Liver (tissue), 9 donors: ENCODE results near the gene ATP2C1. TPM values are rescaled to one million over a fixed set of nuclear protein-coding genes. Genes with fewer than 3 reads are reported as not detected.

Experiments used
- DNase-seq: peaks from one replicate; pipeline ENCODE4 v3.0.0-alpha.2; 2017; ENCODE audit warnings: low spot score
- H3K27ac ChIP-seq, 2 donors: one replicate each; pipeline ENCODE4 v1.7.0; 2013; ENCODE audit warnings: inconsistent platforms in 2 of 2, low read length in 2 of 2, control low read depth in 1 of 2, low read depth in 1 of 2, mild to moderate bottlenecking in 1 of 2
- H3K27me3 ChIP-seq, 4 donors: one replicate each; pipeline versions ENCODE4 v1.6.1 to v1.7.0; 2013; ENCODE audit warnings: low read length in 3 of 4, inconsistent platforms in 1 of 4, mild to moderate bottlenecking in 1 of 4, moderate library complexity in 1 of 4; ENCODE audit not compliant: control insufficient read depth in 4 of 4, insufficient read depth in 4 of 4
- H3K36me3 ChIP-seq, 4 donors: one replicate each; pipeline versions ENCODE4 v1.6.1 to v1.7.0; 2013; ENCODE audit warnings: low read length in 3 of 4, mild to moderate bottlenecking in 3 of 4, low read depth in 1 of 4, moderate library complexity in 1 of 4; ENCODE audit not compliant: control insufficient read depth in 4 of 4, insufficient read depth in 3 of 4
- H3K4me1 ChIP-seq, 4 donors: one replicate each; pipeline versions ENCODE4 v1.6.1 to v1.7.0; 2013; ENCODE audit warnings: low read length in 3 of 4, mild to moderate bottlenecking in 3 of 4, moderate library complexity in 1 of 4; ENCODE audit not compliant: control insufficient read depth in 4 of 4, insufficient read depth in 4 of 4
- H3K4me3 ChIP-seq, 3 donors: one replicate each; pipeline versions ENCODE4 v1.6.1 to v1.7.0; 2013; ENCODE audit warnings: low read length in 3 of 3, control low read depth in 1 of 3, low read depth in 1 of 3, mild to moderate bottlenecking in 1 of 3
- H3K9ac ChIP-seq, 2 donors: one replicate each; pipeline ENCODE4 v1.7.0; 2013; ENCODE audit warnings: low read length in 2 of 2, mild to moderate bottlenecking in 2 of 2, moderate library complexity in 2 of 2, control low read depth in 1 of 2, low read depth in 1 of 2
- H3K9me3 ChIP-seq, 4 donors: one replicate each; pipeline versions ENCODE4 v1.6.1 to v1.7.0; 2013; ENCODE audit warnings: low read length in 3 of 4; ENCODE audit not compliant: control insufficient read depth in 4 of 4
- EGR1 ChIP-seq, 2 donors: IDR thresholded peaks; 2 replicates each; pipeline ENCODE4 v1.6.1; 2016 to 2018; ENCODE audit warnings: antibody characterized with exemption in 2 of 2, low read depth in 2 of 2
- FOXA1 ChIP-seq: IDR thresholded peaks from 2 replicates; pipeline ENCODE4 v1.6.1; 2016; ENCODE audit warnings: antibody characterized with exemption
- HNF4A ChIP-seq, 2 donors: conservative IDR thresholded peaks; 2 replicates each; pipeline ENCODE4 v1.6.1; 2016; ENCODE audit warnings: antibody characterized with exemption in 2 of 2, mild to moderate bottlenecking in 2 of 2
- NR2F2 ChIP-seq: IDR thresholded peaks from 2 replicates; pipeline ENCODE4 v1.6.1; 2016; ENCODE audit warnings: antibody characterized with exemption
- RAD21 ChIP-seq, 2 donors: IDR thresholded peaks; 2 replicates each; pipeline ENCODE4 v1.6.1; 2016; ENCODE audit warnings: antibody characterized with exemption in 2 of 2, mild to moderate bottlenecking in 2 of 2
- RXRA ChIP-seq, 2 donors: IDR thresholded peaks; 2 replicates each; pipeline ENCODE4 v1.6.1; 2017 to 2018; ENCODE audit warnings: antibody characterized with exemption in 2 of 2, mild to moderate bottlenecking in 1 of 2
- SP1 ChIP-seq: IDR thresholded peaks from 2 replicates; pipeline ENCODE4 v1.6.1; 2018; ENCODE audit warnings: antibody characterized with exemption, mild to moderate bottlenecking
- TAF1 ChIP-seq: conservative IDR thresholded peaks from 2 replicates; pipeline ENCODE4 v1.6.1; 2016; ENCODE audit warnings: antibody characterized with exemption, mild to moderate bottlenecking
- YY1 ChIP-seq: IDR thresholded peaks from 2 replicates; pipeline ENCODE4 v1.6.1; 2016; ENCODE audit warnings: antibody characterized with exemption, mild to moderate bottlenecking
- WGBS: extraction: QIAGEN DNeasy Blood & Tissue Kit; methylation state at CpG from one replicate; pipeline ENCODE4 v1.1.7; 2013; 5-methylcytosine and 5-hydroxymethylcytosine counted together
- polyA plus RNA-seq, 2 donors: library from polyadenylated mRNA; stranded (reverse) in 1 of 2; unstranded in 1 of 2; fragments of 200-250 nt in 1 of 2; fragments of >200 nt in 1 of 2; fragmentation: Nextera tagmentation in 1 of 2; extraction: Ambion mirVana in 1 of 2; gene quantifications; one replicate each; pipeline versions ENCODE4 v1.2.1 to v1.2.3, GENCODE V29; 2013 to 2015
- total RNA-seq, 2 donors: library from RNA; depleted of rRNA; stranded (reverse); fragments of >200 nt; gene quantifications; one replicate each; pipeline ENCODE4 v1.2.3, GENCODE V29; 2014
- TF ChIP-seq, protein P1 (sequence below): IDR thresholded peaks from 2 replicates; pipeline ENCODE4 v1.6.1; 2016; ENCODE audit warnings: antibody characterized with exemption
- TF ChIP-seq, protein P2 (sequence below): IDR thresholded peaks from 2 replicates; pipeline ENCODE4 v1.6.1; 2016; ENCODE audit warnings: antibody characterized with exemption
- TF ChIP-seq, protein P3 (sequence below): fragments of 150-350 bp; IDR thresholded peaks from 2 replicates; pipeline ENCODE4 v1.5.1; 2017; ENCODE audit warnings: improper control_type of control experiment, low read depth, low read length; ENCODE audit not compliant: missing input control
- TF ChIP-seq, protein P4 (sequence below): IDR thresholded peaks from 2 replicates; pipeline ENCODE4 v1.6.1; 2016; ENCODE audit warnings: antibody characterized with exemption
- donor health status: healthy.
- donor health status: healthy.
- donor health status: healthy.
- donor health status: healthy.
- donor health status: healthy.

Gene ATP2C1
- total and polyA plus RNA-seq, 4 donors = 10.5 to 45.1 (median 25.2) TPM

DNA sequence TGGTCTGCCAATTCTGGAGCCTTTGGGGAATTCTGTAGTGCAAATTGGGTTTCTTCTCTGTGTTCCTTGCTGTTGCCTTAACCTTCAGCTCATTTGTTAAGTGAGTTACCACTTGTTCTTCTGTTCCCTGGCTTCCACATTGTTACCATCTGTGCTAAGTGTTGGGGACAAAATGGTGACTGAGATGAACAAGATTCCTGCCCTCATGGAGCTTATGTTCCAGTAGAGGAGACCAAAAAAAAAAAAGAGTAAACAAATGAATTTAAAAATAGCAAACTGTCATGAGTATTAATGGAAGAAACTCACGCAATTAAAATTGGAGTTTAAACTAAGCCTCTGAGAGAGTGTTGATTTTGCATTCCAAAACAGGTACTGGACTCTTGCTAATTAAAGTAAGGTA, 49.4 kb upstream of the ATP2C1 start:
- DNase-seq = no peak
- Histone ChIP-seq H3K27me3 (no peaks in the 10 kb centered on the region), H3K27ac (no peak overlapping the region), H3K36me3 (no peaks in the 10 kb centered on the region), H3K9me3 (no peaks in the 10 kb centered on the region), H3K4me1 (no peaks in the 10 kb centered on the region), H3K9ac (no peak overlapping the region), H3K4me3 (no peak overlapping the region)
- 94% methylated on average over 1 of the region's 1 CpG for WGBS
- TF ChIP-seq, protein P1, sequence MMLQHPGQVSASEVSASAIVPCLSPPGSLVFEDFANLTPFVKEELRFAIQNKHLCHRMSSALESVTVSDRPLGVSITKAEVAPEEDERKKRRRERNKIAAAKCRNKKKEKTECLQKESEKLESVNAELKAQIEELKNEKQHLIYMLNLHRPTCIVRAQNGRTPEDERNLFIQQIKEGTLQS = no peak
- TF ChIP-seq, protein P2, sequence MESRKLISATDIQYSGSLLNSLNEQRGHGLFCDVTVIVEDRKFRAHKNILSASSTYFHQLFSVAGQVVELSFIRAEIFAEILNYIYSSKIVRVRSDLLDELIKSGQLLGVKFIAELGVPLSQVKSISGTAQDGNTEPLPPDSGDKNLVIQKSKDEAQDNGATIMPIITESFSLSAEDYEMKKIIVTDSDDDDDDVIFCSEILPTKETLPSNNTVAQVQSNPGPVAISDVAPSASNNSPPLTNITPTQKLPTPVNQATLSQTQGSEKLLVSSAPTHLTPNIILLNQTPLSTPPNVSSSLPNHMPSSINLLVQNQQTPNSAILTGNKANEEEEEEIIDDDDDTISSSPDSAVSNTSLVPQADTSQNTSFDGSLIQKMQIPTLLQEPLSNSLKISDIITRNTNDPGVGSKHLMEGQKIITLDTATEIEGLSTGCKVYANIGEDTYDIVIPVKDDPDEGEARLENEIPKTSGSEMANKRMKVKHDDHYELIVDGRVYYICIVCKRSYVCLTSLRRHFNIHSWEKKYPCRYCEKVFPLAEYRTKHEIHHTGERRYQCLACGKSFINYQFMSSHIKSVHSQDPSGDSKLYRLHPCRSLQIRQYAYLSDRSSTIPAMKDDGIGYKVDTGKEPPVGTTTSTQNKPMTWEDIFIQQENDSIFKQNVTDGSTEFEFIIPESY = no peak
- TF ChIP-seq HNF4A (conservative IDR thresholded peaks at IDR 0.05) (no peak), RAD21 (IDR thresholded peaks at IDR 0.05) (no peak), RXRA (IDR thresholded peaks at IDR 0.05) (no peak)

DNA sequence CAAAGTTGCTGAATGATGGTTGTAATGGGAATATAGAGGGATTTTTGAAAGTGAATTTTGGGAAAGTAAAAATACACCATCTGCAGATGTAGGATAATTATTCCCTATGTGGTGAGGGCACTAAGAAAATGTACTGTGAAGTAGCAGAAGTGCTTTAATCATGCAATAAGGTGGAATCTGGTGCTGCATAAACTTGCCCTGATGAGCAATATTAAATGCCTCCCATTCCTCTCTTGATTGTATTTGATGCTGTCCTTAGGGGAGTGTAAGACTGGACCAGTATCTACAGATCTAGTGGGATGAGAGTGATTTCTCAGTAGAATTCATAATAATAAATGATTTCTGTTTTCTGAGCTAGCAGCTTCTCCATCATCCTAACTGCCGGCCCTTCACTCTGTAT, 47.7 kb upstream of the ATP2C1 start:
- Histone ChIP-seq H3K9me3 (no peaks in the 10 kb centered on the region), H3K4me1 (no peaks in the 10 kb centered on the region), H3K27ac (no peak overlapping the region), H3K4me3 (no peak overlapping the region), H3K36me3 (no peaks in the 10 kb centered on the region), H3K9ac (no peak overlapping the region), H3K27me3 (no peaks in the 10 kb centered on the region)
- WGBS = 86% methylated on average over 1 of the region's 1 CpG
- TF ChIP-seq SP1 (no peak), EGR1 (IDR thresholded peaks at IDR 0.05; ENCODE audit: low read depth in 2 of 2) (no peak), RAD21 (IDR thresholded peaks at IDR 0.05) (no peak)
- DNase-seq = no peak

DNA sequence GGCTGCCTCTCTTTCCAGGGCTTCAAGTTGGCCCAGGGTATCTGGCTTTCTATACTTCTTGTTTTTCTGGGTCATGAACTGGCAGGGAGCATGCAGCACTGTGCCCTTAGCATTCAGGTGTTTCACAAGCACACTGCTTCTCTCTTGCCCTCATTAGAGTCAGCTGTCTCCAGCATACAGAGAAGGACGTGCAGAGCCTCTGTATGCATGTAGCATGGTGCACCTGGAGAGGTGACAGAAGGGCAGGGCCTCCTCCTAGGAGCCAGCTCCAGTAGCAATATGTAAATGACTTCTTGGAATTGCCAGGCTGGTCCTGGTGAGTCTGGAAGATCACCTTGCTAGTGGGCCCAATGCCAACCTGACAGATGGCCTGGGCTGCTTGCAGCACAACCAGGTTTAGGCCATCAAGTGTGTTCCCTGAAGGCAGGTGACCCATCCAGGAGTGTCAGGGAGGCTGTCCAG, 44.8 kb upstream of the ATP2C1 start:
- no peaks in the 10 kb centered on the region for H3K27me3 ChIP-seq
- 63% methylated on average over 1 of the region's 1 CpG for WGBS
- H3K9me3 ChIP-seq = no peaks in the 10 kb centered on the region
- peak; percentile 42 for DNase-seq
- no peaks in the 10 kb centered on the region for H3K36me3 ChIP-seq
- no peak overlapping the region for H3K27ac ChIP-seq
- no peaks in the 10 kb centered on the region for H3K4me1 ChIP-seq
- H3K4me3 ChIP-seq = no peak overlapping the region
- no peak for TF ChIP-seq RXRA (IDR thresholded peaks at IDR 0.05)
- TF ChIP-seq, protein P3, sequence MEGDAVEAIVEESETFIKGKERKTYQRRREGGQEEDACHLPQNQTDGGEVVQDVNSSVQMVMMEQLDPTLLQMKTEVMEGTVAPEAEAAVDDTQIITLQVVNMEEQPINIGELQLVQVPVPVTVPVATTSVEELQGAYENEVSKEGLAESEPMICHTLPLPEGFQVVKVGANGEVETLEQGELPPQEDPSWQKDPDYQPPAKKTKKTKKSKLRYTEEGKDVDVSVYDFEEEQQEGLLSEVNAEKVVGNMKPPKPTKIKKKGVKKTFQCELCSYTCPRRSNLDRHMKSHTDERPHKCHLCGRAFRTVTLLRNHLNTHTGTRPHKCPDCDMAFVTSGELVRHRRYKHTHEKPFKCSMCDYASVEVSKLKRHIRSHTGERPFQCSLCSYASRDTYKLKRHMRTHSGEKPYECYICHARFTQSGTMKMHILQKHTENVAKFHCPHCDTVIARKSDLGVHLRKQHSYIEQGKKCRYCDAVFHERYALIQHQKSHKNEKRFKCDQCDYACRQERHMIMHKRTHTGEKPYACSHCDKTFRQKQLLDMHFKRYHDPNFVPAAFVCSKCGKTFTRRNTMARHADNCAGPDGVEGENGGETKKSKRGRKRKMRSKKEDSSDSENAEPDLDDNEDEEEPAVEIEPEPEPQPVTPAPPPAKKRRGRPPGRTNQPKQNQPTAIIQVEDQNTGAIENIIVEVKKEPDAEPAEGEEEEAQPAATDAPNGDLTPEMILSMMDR = no peak
- TF ChIP-seq, protein P2 = no peak
- no peak for TF ChIP-seq HNF4A (conservative IDR thresholded peaks at IDR 0.05)
- TF ChIP-seq NR2F2 = no peak
- no peak for TF ChIP-seq FOXA1
- no peak for TF ChIP-seq YY1
- TF ChIP-seq, protein P4, sequence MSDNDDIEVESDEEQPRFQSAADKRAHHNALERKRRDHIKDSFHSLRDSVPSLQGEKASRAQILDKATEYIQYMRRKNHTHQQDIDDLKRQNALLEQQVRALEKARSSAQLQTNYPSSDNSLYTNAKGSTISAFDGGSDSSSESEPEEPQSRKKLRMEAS = no peak
- TF ChIP-seq TAF1 = no peak
- H3K9ac ChIP-seq = no peak overlapping the region
